GM12892 (cell line): ENCODE measurements around the gene XYLT1.

Experiments
- DNase-seq: peaks from one replicate; pipeline ENCODE4 v3.0.0; 2011; ENCODE audit not compliant: insufficient read length
- FAIRE-seq: peaks from 2 replicates; lab custom pipeline; 2011; peaks lifted over from hg19 to GRCh38; lab: Jason Lieb, UNC
- POLR2A ChIP-seq: IDR thresholded peaks from 2 replicates; pipeline ENCODE4 v1.6.1; 2011; ENCODE audit warnings: low read depth, low read length, control low read depth
- POLR2AphosphoS5 ChIP-seq: IDR thresholded peaks from 2 replicates; pipeline ENCODE4 v1.6.1; 2011; ENCODE audit warnings: low read depth, low read length, control low read depth
- TAF1 ChIP-seq: IDR thresholded peaks from 2 replicates; pipeline ENCODE4 v1.6.1; 2011; ENCODE audit warnings: low read depth, mild to moderate bottlenecking, control low read depth, low read length, borderline replicate concordance

Gene XYLT1

DNA sequence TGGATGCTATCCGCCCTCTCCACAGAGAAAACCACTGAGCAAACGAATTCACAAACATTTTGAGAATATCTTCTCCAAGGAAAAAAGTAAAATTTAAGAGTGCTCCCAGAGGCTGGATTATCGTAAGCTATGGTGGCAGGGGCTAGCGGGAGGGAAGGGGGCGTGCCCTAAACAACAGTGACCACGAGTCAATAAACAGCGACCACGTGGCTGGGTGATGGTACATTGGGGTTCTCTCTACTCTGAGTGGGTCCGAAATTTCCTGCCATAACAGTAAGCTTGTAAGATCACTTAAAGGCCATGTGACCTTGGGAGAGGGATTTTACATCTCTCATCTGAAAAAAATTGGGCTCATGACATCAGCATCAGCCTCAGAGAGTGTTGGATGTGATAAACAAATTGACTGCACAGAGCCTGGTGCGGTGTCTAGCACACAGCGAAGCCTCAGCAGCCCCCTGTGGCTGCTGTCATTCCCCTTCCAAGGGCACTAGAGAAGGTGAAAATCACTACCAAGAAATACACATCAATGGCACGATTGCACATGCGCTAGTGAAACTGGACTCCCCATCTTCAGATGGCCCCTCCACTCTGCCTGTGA lies 213.2 kb downstream of the XYLT1 start:
- DNase-seq (no peak), FAIRE-seq (no peak)
- no peak for TF ChIP-seq POLR2AphosphoS5
- TF ChIP-seq POLR2A: no peak
- no peak for TF ChIP-seq TAF1

GRCh38 chr16:17252701-17253100 lies 218.1 kb downstream of the XYLT1 start:
- no peak for FAIRE-seq
- TF ChIP-seq TAF1: no peak
- TF ChIP-seq POLR2A: no peak
- TF ChIP-seq POLR2AphosphoS5: no peak
- no peak for DNase-seq

- FAIRE-seq (peak; percentile 72), DNase-seq (no peak)
- no peak for TF ChIP-seq POLR2A
- no peak for TF ChIP-seq POLR2AphosphoS5
- TF ChIP-seq TAF1: no peak
Observed at GRCh38 chr16:17252064-17252463, 218.7 kb downstream of the XYLT1 start.

GRCh38 chr16:17251496-17251895 lies 219.3 kb downstream of the XYLT1 start:
- FAIRE-seq (no peak), DNase-seq (no peak)
- TF ChIP-seq TAF1: no peak
- TF ChIP-seq POLR2A: no peak
- TF ChIP-seq POLR2AphosphoS5: no peak

GRCh38 chr16:17246974-17247732 lies 223.6 kb downstream of the XYLT1 start:
- FAIRE-seq (no peak), DNase-seq (no peak)
- TF ChIP-seq POLR2AphosphoS5 (no peak), TAF1 (no peak), POLR2A (no peak)

DNA sequence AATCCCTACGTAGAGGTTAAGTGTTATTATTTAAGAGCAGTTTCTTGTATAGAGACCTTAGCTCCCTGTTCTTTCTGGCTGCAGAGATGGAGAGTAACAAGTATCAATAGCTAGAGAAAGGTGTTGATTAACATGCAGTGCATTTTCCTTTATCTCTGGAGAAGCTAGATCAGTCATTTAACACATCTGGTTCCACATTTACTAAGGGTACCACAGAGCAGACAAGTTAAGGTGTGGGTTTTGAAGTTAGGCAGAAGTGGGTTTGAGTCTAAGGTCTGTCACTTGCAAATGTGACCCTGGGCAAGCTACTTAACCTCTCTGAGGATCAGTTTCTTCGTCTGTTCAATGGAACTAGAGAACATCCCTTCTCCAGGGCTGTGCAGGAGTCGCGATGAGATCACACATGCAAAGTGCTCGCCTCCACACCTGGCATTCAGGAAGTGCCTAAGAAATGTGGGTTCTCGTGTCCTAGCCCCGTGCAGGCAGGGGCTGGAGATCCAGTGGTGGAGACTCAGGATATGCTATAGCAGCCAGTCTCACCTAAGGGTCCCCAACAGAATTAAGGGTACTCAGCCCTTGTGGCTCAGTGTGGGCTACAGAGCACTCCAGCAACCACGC lies 224.4 kb downstream of the XYLT1 start:
- DNase-seq (no peak), FAIRE-seq (no peak)
- no peak for TF ChIP-seq POLR2A

DNA sequence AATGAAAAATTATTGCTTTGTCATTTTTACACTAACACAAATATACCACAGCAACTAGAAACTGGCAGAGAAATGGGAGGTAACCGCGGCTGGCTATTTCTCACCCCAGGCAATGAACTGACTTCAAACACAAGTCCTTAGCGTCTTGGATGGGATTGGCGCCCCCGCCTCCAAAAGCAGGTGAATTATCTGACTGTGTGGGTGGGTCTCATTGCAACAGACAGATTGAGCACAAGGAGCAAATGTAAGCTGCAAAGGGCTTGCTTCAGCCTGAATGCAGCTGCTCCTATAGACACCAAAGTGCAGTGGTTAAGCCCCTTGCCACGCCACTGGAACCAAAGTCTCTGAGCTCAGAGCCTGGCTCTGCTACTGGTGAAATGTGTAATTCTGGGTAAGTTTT lies 225.0 kb downstream of the XYLT1 start:
- DNase-seq (no peak), FAIRE-seq (no peak)
- TF ChIP-seq POLR2A (no peak), TAF1 (no peak), POLR2AphosphoS5 (no peak)

GRCh38 chr16:17244872-17245551 lies 225.7 kb downstream of the XYLT1 start:
- FAIRE-seq (no peak), DNase-seq (no peak)
- TF ChIP-seq TAF1 (no peak), POLR2AphosphoS5 (no peak), POLR2A (no peak)

- TF ChIP-seq POLR2AphosphoS5: no peak
- TF ChIP-seq TAF1: no peak
- no peak for TF ChIP-seq POLR2A
- FAIRE-seq: no peak
- DNase-seq: no peak
Observed at GRCh38 chr16:17241264-17241835, 229.4 kb downstream of the XYLT1 start.

DNA sequence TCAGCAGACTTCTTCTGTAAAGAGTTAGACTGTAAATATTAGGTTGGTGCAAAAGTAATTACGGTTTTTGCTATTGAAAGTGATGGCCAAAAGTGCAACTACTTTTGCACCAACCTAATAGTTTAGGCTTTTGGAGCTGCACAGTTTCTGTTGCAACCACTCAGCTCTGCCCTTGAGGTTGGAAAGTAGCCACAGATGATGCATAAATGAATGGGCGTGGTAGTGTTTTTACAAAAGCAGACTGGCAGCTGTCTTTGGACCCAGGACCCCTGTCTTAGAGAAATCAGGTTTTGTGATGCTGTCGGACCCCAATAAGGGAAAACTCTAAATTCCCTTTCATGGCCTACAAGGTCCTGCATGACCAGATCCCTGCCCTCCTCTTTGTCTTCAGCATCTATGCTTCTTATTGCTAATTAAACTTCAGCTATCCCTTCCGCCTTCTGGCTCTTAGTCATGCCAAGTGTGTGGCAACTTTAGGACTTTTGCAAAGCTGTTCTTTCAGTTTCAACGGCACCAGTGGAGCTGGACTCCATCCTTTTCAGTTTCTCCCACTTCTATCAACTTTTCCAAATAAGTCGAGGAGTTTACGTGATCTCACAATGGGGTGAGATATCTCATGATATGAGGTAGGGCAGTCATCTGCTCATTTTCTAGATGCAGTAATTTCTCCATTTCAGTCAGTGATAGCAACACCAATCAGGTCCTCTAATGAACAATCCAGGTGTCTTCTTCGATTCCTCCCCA lies 232.3 kb downstream of the XYLT1 start:
- FAIRE-seq (peak; percentile 86), DNase-seq (no peak)
- TF ChIP-seq POLR2AphosphoS5 (no peak), POLR2A (no peak), TAF1 (no peak)

DNA sequence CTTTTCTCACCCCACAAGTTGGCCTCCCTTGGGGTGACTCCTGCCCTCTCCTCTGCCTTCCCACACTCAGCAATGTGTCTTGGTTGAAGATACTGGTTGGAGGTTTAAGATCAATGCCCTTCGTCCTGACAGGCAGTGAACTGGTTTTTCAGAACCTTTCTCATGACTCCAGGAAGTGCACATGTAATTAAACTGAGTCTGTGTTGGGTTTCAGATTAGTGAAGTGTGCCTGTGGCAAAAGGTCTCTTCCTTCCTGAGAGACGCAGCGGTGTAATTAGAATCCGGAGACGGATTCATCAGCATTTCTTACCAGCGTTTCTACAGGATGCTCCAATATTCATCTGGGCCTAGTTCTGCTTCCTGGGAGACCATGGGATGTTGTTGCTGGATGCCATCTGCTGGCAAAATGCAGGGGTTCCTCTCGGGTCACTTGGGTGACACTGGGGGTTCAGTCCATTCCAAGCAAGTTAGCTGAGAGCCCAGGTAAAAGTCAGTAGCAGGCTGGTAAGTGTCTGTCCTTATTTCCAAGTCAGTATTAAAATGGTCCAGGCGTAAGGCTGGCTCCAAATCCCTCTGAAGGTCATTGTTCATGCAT lies 233.3 kb downstream of the XYLT1 start:
- no peak for TF ChIP-seq TAF1
- TF ChIP-seq POLR2AphosphoS5: no peak
- no peak for TF ChIP-seq POLR2A
- DNase-seq (no peak), FAIRE-seq (no peak)
